ENCODE results near the gene BACH2.
"Not testable (repeated sequence)": the region's sequence is repeated elsewhere in the genome, so short reads cannot be mapped to it uniquely, and the experiment has no call there.

Gene BACH2

DNA sequence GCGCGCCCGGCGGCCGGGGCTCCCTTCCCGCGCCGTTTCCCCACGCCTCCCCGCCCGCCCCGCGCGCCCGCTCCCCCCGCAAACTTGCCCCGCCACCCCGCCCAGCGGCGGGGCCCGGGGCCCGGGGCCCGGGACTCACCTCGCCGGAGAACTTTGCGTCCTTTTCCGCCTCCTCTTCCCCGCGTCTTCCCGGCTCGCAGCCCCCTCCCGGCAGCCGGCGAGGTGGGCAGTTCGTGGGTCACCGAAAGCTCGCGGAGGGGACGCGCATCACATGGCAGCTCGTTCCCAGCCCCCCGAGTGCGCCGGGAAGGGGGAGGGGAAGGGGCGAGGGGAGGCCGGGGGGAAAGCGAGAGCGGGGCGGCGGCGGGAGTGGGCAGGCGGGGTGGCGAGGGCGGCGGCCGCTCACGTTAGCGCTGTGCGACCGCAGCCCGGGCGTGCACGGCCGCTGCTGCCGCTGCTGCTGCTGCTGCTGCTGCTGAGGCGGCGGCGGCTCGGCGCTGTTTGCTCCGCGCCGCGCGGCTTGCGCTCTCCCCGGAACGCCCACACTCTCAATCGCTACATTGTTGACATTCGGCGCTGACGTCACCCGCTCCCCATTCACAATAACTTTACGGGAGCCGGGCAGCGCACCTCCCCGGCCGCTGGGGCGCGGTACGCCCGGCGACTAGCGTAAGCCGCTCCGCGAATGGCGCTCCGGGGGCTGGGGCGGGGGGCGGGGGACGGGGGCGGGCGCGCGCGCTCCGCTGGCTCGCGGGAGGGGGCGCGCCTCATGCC, at the start of gene BACH2:
TSS of gene BACH2 (minus strand) at position 503 of the 774 bp plus-strand sequence. CDS start 287,999 bp downstream, outside the sequence.
- H3K4me3 Mint-ChIP-seq = peak within 1 kb of the TSS; percentile 92
- peak; percentile 83 for ATAC-seq
- no peaks in the 10 kb centered on the region for H3K27me3 Mint-ChIP-seq
- no peaks in the 10 kb centered on the region for H3K36me3 Mint-ChIP-seq
- no peaks in the 10 kb centered on the region for H3K9me3 Mint-ChIP-seq
- H3K27ac Mint-ChIP-seq = peak within 1 kb of the TSS; percentile 84
- peaks cover 23% of the 10 kb centered on the region for H3K4me1 Mint-ChIP-seq

DNA sequence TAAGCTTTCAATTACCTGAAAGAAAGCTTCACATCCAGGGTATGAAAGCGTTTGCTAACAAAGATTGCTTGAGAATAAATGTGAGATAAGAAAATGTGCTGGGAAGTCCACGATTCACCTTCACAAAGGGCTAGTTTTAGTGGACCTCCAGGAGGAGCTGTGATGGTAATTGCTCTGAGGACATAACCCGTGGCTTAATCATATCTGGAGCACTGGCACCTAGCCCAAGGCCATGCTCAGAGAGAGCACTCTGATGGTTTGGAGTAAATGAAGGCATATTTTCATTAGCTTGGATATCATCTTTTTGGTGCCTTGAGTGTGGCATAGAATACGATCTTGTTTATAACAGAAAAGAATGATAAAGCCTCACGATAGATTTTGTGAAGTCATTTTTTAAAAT, 46.9 kb upstream of the BACH2 start:
- ATAC-seq = no peak
- no peak overlapping the region for H3K4me3 Mint-ChIP-seq
- no peaks in the 10 kb centered on the region for H3K27me3 Mint-ChIP-seq
- peaks cover 5% of the 10 kb centered on the region for H3K4me1 Mint-ChIP-seq
- no peak overlapping the region for H3K27ac Mint-ChIP-seq
- peaks cover 2% of the 10 kb centered on the region for H3K9me3 Mint-ChIP-seq
- no peaks in the 10 kb centered on the region for H3K36me3 Mint-ChIP-seq

DNA sequence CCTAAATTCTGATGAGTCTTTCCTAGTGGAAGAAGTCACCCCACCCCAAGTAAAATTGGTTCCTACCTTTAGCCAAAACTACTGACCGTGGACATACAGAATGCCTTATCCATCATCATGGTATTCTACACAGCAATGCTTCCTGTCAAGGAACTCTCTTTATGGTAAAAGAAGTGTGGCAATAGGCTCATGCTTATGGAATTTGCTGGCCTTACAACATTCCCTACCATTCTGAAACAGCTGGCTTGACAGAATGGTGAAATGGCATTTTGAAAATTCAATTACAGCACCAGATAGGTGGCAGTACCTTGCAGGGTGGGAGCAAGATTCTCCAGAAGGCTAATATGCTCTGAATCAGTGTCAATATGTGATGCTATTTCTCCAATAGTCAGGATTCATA, 41.8 kb upstream of the BACH2 start:
- H3K4me3 Mint-ChIP-seq = no peak overlapping the region
- H3K9me3 Mint-ChIP-seq = peaks cover 8% of the 10 kb centered on the region
- H3K4me1 Mint-ChIP-seq = no peaks in the 10 kb centered on the region
- H3K27ac Mint-ChIP-seq = no peak overlapping the region
- H3K36me3 Mint-ChIP-seq = no peaks in the 10 kb centered on the region
- ATAC-seq = no peak
- H3K27me3 Mint-ChIP-seq = no peaks in the 10 kb centered on the region

DNA sequence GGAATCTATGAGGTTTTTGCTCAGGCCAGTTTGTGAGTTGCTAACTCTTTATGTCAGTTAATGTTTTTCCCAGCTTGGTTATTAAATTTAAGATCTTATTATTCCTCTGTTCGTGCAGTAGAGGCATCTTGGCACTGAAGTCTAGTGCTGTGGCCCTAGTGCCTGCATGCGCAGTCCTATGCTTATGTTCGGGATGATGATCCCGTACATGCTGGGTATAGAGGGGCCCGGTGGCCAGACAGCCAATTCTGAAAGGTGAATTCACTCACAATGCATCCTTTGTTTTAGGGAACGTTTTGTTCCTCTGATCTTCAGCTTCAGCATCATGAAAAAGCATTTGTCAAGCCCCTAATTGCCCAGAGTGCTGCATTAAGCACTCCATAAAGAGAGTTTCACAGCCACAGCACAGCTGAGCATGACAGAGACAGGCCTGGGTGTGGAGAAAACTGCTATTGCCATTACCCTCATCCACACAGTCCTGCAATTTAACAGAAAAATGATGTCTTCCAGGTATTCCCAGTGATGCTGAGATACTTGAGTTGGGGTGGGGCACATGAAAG, 39.8 kb upstream of the BACH2 start:
- Mint-ChIP-seq H3K27ac (no peak overlapping the region), H3K9me3 (peaks cover 8% of the 10 kb centered on the region), H3K27me3 (no peaks in the 10 kb centered on the region), H3K4me1 (no peaks in the 10 kb centered on the region), H3K4me3 (no peak overlapping the region), H3K36me3 (peaks cover 4% of the 10 kb centered on the region)
- no peak for ATAC-seq

DNA sequence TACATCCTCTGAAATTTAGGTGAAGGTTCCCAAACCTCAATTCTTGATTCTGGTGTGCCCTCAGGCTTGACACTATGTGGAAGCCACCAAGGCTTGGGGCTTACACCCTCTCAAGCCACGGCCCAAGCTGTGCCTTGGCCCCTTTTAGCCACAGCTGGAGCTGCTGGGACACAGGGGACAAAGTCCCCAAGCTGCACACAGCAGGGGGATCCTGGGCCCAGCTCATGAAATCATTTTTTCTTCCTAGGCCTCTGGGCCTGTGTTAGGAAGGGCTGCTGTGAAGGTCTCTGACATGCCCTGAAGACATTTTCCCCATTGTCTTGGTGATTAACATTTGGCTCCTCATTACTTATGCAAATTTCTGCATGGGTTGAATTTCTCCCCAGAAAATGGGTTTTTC, 37.3 kb upstream of the BACH2 start:
- H3K4me1 Mint-ChIP-seq = no peaks in the 10 kb centered on the region
- H3K4me3 Mint-ChIP-seq = no peak overlapping the region
- H3K27ac Mint-ChIP-seq = no peak overlapping the region
- H3K36me3 Mint-ChIP-seq = peaks cover 4% of the 10 kb centered on the region
- ATAC-seq = no peak
- H3K9me3 Mint-ChIP-seq = peaks cover 5% of the 10 kb centered on the region
- no peaks in the 10 kb centered on the region for H3K27me3 Mint-ChIP-seq

DNA sequence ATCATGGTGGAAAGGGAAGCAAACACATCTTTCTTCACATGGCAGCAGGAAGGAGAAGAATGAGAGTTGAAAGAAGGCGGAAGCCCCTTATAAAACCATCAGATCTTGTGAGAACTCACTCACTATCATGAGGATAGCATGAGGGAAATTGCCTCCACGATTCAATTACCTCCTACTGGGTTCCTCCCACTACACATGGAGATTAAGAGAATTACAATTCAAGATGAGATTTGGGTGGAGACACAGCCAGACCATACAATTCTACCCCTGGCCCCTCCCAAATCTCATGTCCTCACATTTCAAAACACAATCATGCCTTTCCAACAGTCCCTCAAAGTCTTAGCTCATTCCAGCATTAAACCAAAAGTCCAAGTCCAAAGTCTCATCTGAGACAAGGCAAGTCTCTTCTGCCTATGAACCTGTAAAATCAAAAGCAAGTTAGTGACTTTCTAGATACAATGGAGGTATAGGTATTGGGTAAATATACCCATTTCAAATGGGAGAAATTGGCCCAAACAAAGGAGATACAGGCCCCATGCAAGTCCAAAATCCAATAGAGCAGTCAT, 36.4 kb upstream of the BACH2 start:
- not testable (repeated sequence) for H3K9me3 Mint-ChIP-seq

DNA sequence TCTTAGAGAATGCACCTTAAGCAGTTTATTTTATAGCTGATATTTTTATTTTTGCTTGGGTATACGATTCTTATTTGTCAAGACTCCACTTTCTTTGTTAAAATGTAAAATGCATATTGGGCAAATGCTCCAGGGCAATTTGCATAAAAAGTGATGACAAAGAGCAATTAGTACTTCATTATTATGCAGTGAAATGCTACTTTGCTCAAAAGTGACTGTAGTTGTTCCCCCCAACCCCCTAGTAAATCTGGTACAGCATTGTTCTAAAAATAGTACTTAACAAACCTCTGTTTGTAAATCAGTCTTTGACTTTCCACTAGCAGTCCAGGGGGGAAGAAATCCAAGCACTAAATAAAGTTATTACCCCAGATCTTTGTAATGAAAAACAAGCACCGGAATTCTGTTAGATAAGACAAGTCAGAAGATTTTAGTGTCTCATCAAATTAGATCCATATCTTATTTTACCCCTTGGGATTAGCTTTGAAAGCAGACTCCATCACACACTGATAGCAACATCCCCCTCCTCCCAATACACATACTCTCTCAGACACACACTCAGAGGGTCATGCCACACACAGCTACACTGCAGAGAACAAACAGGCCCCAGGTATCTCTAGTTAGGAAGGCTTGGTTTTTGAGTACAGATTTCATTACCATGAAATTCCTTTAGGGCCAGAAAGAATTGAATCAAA, 32.9 kb upstream of the BACH2 start:
- Mint-ChIP-seq H3K4me1 (no peaks in the 10 kb centered on the region), H3K9me3 (peaks cover 4% of the 10 kb centered on the region), H3K27me3 (no peaks in the 10 kb centered on the region), H3K36me3 (peaks cover 4% of the 10 kb centered on the region), H3K27ac (no peak overlapping the region), H3K4me3 (no peak overlapping the region)
- no peak for ATAC-seq

More for the DNA sequence above, 36.4 kb upstream of the BACH2 start:
- H3K27ac Mint-ChIP-seq, H3K4me1 Mint-ChIP-seq, H3K4me3 Mint-ChIP-seq, H3K27me3 Mint-ChIP-seq, ATAC-seq, H3K36me3 Mint-ChIP-seq: not testable (repeated sequence)

DNA sequence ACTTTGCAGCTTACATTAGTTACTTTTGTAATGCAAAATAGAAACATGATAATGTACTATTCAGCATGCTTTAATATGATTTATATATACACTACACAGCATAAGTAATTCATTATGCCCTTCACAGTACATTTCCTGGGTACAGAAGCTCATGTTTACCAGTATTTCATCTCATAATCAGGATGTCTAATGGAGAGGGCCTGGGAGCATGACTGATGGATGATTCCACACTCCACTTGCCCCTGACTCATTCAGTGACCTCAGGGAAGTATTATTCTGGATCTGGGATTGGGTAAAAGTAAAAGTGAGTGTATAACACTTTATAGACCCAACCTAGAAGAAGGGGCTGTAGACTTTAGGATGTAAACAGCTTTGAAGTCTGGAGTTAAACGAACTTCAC, 31.4 kb upstream of the BACH2 start:
- ATAC-seq = no peak
- Mint-ChIP-seq H3K9me3 (no peaks in the 10 kb centered on the region), H3K27me3 (no peaks in the 10 kb centered on the region), H3K36me3 (peaks cover 4% of the 10 kb centered on the region), H3K4me1 (no peaks in the 10 kb centered on the region), H3K4me3 (no peak overlapping the region), H3K27ac (no peak overlapping the region)

DNA sequence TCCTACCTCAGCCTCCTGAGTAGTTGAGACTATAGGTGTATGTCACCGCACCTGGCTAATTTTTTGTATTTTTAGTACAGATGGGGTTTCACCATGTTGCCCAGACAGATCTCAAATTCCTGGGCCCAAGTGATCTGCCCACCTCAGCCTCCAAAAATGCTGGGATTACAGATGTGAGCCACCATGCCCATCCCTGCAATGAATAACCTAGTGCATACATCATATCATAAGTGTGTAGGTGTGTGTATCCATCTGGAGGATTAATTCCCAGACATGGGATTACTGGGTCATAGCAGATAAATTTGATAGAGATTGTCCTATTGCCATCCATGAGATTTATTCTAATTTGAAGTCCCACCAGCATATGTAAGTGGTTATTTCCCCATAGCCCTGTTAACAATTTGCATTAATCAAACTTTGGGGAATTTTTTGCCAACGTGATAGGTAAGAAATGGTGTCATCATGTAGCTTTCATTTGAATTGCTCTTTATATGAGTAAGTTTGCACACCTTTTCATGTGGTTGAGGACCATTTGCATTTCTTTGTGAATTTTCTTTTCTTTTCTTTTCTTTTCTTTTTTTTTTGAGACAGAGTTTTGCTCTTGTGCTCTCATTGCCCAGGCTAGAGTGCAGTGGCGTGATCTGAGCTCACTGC, 29.9 kb upstream of the BACH2 start:
- Mint-ChIP-seq H3K9me3 (no peaks in the 10 kb centered on the region), H3K4me3 (no peak overlapping the region), H3K4me1 (no peaks in the 10 kb centered on the region), H3K36me3 (no peaks in the 10 kb centered on the region), H3K27me3 (no peaks in the 10 kb centered on the region), H3K27ac (no peak overlapping the region)
- no peak for ATAC-seq

DNA sequence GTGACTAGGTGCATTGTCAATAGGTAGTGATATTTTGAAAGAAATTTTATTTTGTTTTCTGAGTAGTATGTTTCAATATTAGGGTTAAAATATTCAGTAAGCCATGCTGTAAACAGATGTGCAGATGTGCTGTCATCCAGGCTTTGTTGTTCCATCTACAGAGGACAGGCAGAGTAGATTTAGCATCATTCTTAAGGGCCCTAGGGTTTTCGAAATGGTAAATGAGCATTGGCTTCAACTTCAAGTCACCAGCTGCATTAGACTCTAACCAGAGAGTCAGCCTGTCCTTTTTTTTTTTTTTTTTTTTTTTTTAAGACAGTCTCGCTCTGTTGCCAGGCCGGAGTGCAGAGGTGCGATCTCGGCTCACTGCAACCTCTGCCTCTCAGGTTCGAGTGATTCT, 27.1 kb upstream of the BACH2 start:
- no peaks in the 10 kb centered on the region for H3K36me3 Mint-ChIP-seq
- no peak overlapping the region for H3K4me3 Mint-ChIP-seq
- H3K9me3 Mint-ChIP-seq = no peaks in the 10 kb centered on the region
- H3K4me1 Mint-ChIP-seq = peaks cover 6% of the 10 kb centered on the region
- H3K27me3 Mint-ChIP-seq = no peaks in the 10 kb centered on the region
- no peak overlapping the region for H3K27ac Mint-ChIP-seq
- no peak for ATAC-seq

DNA sequence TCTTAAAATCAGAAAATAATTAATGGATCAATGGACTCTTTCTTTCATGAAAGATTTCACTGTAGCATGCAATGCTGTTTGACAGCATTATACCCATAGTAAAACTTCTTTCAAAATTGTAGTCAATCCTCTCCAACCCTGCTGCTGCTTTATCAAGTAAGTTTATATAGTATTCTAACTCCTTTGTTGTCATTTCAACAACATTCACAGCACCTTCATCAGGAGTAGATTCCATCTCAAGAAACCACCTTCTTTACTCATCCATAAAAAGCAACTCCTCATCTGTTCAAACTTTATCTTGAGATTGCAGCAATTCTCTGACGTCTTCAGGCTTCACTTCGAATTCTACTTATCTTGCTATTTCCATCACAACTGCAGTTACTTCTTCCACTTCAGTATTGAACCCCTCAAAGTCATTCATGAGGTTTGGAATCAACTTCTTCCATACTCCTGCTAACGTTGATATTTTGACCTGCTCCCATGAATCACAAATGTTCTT, 26.4 kb upstream of the BACH2 start:
- H3K4me3 Mint-ChIP-seq = no peak overlapping the region
- peaks cover 6% of the 10 kb centered on the region for H3K4me1 Mint-ChIP-seq
- ATAC-seq = no peak
- H3K9me3 Mint-ChIP-seq = no peaks in the 10 kb centered on the region
- H3K27ac Mint-ChIP-seq = no peak overlapping the region
- H3K27me3 Mint-ChIP-seq = no peaks in the 10 kb centered on the region
- no peaks in the 10 kb centered on the region for H3K36me3 Mint-ChIP-seq

DNA sequence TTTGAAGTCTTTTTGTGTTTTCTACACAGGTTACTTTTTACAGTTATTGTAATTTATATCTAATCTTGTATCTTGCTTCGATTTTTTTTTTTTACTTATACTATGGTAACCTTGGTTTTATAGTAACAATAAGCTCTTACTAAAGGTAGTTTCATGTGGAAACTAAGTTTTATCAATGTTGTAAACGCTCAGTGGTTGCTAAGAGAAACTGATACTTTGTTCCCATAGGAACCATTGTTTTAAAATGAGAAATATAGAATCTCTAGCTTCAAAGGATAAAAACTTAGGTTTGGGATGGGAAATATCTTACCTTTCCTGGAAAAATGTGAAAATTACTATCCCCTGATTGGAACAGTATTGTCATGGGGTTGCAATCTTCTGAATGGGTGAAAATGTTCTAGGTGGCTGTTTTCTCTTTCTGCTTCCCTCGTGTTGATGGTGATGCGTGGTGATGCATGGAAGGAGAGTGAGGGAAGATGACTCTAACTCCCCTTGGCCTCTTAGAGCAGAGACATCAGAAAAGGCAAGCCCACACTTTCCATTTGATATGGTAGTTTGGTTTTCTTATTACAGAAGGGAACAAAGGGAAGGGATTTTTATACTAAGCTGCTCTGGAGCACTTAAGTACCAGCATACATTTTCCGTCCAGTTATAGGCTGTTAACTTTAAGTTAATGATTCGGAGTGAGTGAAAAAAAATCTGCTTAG, 23.5 kb upstream of the BACH2 start:
- ATAC-seq = no peak
- Mint-ChIP-seq H3K9me3 (no peaks in the 10 kb centered on the region), H3K4me3 (no peak overlapping the region), H3K27ac (no peak overlapping the region), H3K4me1 (peaks cover 14% of the 10 kb centered on the region), H3K36me3 (no peaks in the 10 kb centered on the region), H3K27me3 (no peaks in the 10 kb centered on the region)

DNA sequence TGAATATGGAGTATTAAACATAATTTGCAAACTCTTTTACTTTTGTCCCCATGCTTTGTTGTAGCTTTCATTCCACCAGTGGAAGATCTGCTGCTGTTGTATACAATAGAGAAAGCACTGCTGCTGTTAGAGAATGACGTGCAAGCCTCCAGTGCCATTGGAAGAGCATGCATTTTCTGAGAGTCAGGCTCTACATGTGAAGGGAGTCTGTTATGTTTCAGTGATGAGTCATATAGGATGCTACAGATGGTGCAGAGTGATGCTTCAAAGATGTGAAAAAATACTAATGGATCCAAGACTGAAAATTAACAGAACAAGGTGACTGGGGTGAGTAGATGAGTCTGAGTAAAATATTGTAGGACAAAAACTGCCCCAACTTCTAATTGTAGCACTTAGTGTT, 22.4 kb upstream of the BACH2 start:
- H3K4me1 Mint-ChIP-seq = peaks cover 23% of the 10 kb centered on the region
- no peak overlapping the region for H3K4me3 Mint-ChIP-seq
- no peaks in the 10 kb centered on the region for H3K27me3 Mint-ChIP-seq
- no peaks in the 10 kb centered on the region for H3K9me3 Mint-ChIP-seq
- no peak overlapping the region for H3K27ac Mint-ChIP-seq
- ATAC-seq = no peak
- no peaks in the 10 kb centered on the region for H3K36me3 Mint-ChIP-seq

DNA sequence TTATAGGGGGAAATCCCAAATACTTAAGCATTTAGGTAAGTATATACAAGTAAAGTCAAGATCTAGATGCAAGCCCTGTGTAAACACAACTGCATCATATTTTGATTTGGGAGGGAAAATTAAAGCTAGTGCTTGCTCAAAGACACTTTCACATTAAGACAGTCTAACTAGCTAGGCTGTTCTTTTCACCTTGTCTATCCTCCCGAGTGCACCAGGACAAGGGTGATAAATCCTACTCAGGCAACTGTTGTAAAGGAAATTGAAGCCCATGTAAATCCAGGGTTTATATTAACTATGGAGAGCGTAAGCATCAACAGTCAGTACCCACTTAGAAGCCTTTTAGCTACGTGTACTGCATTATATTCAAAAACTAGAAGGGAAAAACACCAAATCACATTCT, 19.3 kb upstream of the BACH2 start:
- H3K9me3 Mint-ChIP-seq = no peaks in the 10 kb centered on the region
- no peaks in the 10 kb centered on the region for H3K36me3 Mint-ChIP-seq
- ATAC-seq = no peak
- H3K27ac Mint-ChIP-seq = peak overlapping the region; percentile 9
- no peaks in the 10 kb centered on the region for H3K27me3 Mint-ChIP-seq
- no peak overlapping the region for H3K4me3 Mint-ChIP-seq
- peaks cover 44% of the 10 kb centered on the region for H3K4me1 Mint-ChIP-seq

Measured in stimulated activated memory B cell treated with anti-CD40 and anti-IgM and Interleukin-4, amounts not matched to agents 10 μg/mL and 1 μg/mL and 100 μg/mL, for 72 hours (primary cell).